CD4-positive, alpha-beta T cell treated with Interleukin-2 at 100 ng/mL for 4 hours (primary cell): ENCODE results near the gene TIAM1.
"Not testable (repeated sequence)": the region's sequence is repeated elsewhere in the genome, so short reads cannot be mapped to it uniquely, and the experiment has no call there.

Experiments used
- DNase-seq: peaks from one replicate; pipeline ENCODE4 v3.0.0-alpha.2; 2020; ENCODE audit warnings: low spot score

The TIAM1 gene

GRCh38 chr21:31252091-31252490 lies 92.0 kb downstream of the TIAM1 start:
- DNase-seq, result no peak

DNA sequence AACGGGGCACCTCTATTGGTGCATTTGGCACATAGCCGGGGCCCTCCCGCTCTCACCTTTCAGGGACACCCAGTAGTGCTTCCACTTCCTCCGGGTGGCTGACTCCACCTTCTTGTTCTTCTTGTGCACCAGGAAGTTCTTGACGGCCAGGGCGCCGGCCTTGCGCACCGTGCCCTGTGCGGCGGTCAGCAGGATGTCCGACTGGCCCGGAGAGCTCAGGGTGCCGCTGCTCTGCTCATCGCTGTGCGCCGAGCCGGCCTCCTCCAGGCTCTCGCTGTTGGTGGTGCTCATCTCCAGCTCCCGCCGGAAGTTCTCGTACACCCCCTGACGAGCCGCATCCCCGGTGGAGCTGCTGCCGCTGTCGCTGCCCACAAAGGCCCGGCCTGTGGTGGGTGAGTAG lies 92.4 kb downstream of the TIAM1 start:
- no peak for DNase-seq

DNA sequence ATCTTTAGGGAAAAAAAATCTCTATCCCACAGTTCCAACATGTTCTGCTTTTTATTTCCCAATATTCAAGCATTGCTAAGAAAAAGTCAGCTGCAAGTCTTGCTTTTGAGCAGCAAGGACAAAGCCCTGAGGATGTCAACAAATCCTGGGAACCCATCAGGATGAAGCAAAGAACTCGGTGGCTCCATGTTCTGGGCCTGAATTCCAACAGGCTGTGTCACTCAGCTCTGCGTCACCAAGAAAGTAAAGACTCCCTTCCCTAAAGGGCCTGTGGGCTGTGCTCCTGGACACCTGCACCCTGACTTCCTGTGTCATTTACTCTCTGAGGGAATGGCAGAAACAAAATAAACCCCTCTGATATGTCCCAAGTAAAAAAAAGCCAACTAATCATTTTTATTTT lies 95.5 kb downstream of the TIAM1 start:
- DNase-seq, result no peak

- no peak for DNase-seq
These were observed 100.5 kb downstream of the TIAM1 start for GRCh38 chr21:31243611-31244010.

GRCh38 chr21:31236528-31236927 lies 107.5 kb downstream of the TIAM1 start:
- peak; percentile 18 for DNase-seq

GRCh38 chr21:31235671-31236450 lies 108.2 kb downstream of the TIAM1 start:
- DNase-seq, result no peak

DNA sequence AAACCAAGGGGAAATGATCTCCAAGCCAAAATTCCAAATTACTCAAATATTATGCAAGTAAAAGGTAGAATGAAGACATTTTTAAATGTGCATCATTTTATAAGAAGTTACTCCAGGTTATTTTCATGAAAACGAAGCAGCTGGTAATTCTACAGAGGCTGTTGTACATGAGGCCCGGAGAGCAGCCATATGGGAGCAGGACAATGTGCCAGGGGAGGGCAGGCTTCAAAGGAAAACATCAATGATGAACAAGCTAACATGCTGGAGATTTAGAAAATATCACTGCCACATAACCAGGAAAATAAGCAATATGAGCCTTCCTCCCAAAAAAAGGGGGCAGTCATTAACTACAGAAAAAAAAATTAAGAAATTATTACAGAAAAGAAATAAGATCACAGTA lies 109.1 kb downstream of the TIAM1 start:
- DNase-seq, result no peak

DNA sequence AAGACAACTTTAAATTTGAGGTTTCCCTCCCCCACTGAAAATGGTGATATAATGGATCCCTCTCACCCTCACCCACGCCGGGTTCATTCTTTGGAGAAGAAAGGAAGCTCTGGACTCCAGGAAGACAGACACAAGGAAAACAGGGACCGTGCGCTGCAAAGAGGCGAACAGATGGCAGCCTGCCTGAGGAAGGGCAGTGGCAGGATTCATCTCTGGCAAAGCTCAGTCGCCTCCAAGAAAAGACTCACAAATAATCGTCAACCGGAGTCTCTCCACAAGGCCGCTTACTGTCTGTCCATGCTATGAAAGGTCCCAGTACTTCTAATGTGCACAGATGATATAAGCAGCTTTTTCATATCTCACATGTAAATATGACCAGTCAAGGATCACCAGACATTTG lies 110.3 kb downstream of the TIAM1 start:
- no peak for DNase-seq

DNA sequence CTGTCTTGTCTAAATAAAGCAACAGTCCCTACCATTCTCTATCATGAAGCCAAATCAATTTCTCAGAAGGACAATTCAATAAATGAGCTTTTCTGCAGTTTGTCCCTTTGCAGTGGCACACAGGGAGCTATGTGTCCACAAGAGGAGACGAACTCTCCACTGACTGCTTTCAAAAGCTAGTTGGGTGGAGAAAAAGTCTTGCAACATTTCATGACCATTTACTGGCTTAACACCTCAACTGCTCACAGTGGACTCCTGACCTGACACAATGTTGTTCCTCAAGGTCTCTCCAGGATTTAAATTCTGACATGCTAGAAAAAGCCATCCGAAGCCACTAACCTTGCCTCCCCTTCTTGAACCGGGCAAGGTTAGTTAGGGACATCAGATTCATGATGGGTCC lies 111.7 kb downstream of the TIAM1 start:
- no peak for DNase-seq

DNA sequence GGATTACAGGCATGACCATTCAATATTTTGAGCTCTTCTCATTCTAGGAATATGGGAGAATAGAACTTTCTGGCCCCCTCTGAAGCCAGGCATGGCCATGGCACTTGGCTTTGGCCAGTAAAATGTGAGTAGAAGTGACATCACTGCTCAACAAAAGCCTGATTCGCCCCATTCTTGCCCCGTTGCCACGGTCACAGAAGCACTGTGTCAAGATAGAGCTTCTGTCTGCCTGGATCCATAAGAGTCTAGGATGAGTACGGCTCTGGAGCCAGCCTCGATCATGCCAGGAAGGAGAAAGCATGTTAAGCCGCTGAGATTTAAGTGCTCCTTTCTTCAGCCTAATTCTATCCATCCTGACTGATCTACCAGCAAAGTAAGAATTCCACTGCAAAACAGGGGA lies 113.1 kb downstream of the TIAM1 start:
- no peak for DNase-seq

DNA sequence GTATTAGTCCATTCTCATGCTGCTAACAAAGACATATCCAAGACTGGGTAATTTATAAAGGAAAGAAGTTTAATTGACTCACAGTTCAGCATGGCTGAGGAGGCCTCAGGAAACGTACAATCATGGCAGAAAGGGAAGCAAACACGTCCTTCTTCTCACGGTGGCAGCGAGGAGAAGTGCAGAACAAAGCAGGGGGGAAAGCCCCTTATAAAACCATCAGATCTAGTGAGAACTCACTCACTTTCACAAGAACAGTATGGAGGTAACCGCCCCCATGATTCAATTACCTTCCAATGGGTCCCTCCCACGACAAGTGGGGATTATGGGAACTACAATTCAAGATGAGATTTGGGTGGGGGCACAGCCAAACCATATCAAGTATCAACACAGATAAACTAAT lies 115.3 kb downstream of the TIAM1 start:
- DNase-seq, result not testable (repeated sequence)

GRCh38 chr21:31225713-31226112 lies 118.3 kb downstream of the TIAM1 start:
- DNase-seq, result no peak

GRCh38 chr21:31222142-31222541 lies 121.9 kb downstream of the TIAM1 start:
- no peak for DNase-seq

DNA sequence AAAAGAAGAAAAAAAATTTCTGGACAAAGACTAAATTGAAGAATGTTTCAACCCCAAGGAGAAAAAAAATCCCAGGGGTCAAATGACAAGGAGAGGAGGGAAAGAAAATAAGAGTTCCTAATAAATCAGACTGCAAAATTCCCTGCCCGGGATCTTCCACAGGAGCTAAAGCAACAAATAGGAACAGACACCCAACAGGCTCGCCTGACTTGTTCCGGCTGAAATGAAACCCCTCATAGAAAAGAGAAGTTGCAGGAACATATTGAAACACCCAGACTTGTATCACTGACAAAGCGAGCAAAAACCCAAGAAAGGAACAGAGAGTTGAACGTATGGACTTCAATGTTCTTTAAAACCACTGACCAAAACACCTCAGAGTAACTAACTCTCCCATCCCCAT lies 123.0 kb downstream of the TIAM1 start:
- DNase-seq, result no peak

- no peak for DNase-seq
These were observed 123.5 kb downstream of the TIAM1 start for GRCh38 chr21:31220575-31220974.

GRCh38 chr21:31218830-31219608 lies 125.0 kb downstream of the TIAM1 start:
- DNase-seq, result no peak

DNA sequence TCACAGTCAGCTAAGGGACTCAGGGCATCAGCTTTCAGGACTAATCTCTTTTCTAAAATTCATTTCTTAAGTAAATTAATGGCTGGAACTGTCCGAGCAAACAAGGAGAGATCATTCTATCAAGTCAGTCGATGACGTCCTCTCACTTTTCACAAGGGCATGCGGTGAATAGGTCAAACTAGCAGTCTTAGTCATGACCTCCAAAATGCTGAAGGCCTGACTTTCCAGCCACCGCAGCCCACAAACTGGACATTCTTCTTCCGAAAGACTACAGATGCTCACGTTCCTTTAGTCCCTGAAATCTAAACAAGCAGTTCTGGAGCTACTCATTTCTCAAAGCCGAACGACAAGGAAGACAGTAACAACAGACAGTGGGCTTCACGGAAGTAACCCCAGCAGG lies 127.9 kb downstream of the TIAM1 start:
- DNase-seq, result no peak

DNA sequence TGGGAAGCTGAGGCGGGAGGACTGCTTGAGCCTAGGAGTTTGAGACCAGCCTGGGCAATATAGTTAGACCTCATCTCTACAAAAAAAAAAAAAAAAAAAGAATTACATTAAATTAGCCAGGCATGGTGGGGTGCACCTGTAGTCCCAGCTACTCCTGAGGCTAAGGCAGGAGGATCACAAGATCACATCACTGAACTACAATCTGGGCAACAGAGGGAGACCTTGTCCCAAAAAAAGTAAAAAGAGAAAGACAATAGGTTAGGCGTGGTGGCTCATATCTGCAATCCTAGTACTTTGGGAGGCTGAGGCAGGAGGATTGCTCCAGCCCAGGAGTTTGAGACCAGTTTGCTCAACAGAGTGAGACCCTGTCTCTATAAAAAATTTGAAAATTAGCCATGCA lies 130.3 kb downstream of the TIAM1 start:
- DNase-seq, result peak; percentile 24

GRCh38 chr21:31211836-31212235 lies 132.2 kb downstream of the TIAM1 start:
- no peak for DNase-seq

GRCh38 chr21:31205412-31205811 lies 138.6 kb downstream of the TIAM1 start:
- DNase-seq, result no peak

DNA sequence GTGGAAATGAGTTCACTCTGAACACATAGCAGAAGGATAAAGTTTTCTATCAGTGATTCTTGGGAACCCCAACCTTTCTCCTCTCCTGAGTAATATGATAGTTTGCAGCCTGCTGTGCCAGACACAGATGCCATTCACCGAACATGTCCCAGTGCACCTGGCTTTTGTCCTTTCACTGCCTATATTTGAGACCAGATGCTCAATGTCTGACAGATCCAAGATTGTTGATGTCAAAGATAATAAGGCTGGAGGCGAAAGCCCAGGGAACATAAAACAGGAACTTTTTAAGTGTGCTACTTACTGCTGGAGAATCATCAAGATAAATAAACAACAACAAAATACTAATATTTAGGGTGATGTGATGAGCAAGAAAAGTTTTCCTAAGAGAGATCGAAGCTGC lies 139.3 kb downstream of the TIAM1 start:
- DNase-seq, result no peak

GRCh38 chr21:31203431-31204054 lies 140.5 kb downstream of the TIAM1 start:
- no peak for DNase-seq

GRCh38 chr21:31201548-31201947 lies 142.5 kb downstream of the TIAM1 start:
- DNase-seq, result no peak
